Loucy (cell line): ENCODE results near the gene NDUFS6.

Source experiments
- H2AFZ ChIP-seq: fragments of 200-600 bp; sonication (generic); 2 replicates; pipeline ENCODE4 v1.6.0; 2016; ENCODE audit warnings: antibody characterized with exemption, mild to moderate bottlenecking, low read length, moderate library complexity
- H3F3A ChIP-seq: fragments of 200-600 bp; 2 replicates; pipeline ENCODE4 v1.6.0; 2016; ENCODE audit warnings: antibody characterized with exemption, low read depth, mild to moderate bottlenecking
- H3K27me3 ChIP-seq: fragments of 200-600 bp; sonication (generic); 2 replicates; pipeline ENCODE4 v1.6.1; 2014; ENCODE audit warnings: low read length, mild to moderate bottlenecking; ENCODE audit not compliant: insufficient read depth, poor library complexity, severe bottlenecking
- H3K36me3 ChIP-seq: fragments of 200-600 bp; sonication (generic); 2 replicates; pipeline ENCODE4 v1.6.1; 2016; ENCODE audit warnings: low read length; ENCODE audit not compliant: insufficient read depth
- H3K4me1 ChIP-seq: fragments of 200-600 bp; sonication (generic); 2 replicates; pipeline ENCODE4 v1.5.1; 2014; ENCODE audit warnings: low read length, mild to moderate bottlenecking; ENCODE audit not compliant: insufficient read depth, poor library complexity, severe bottlenecking
- H3K4me2 ChIP-seq: fragments of 200-600 bp; sonication (generic); 2 replicates; pipeline ENCODE4 v1.6.0; 2014; ENCODE audit warnings: antibody characterized with exemption, low read length, low read depth, mild to moderate bottlenecking; ENCODE audit not compliant: poor library complexity, severe bottlenecking
- H3K4me3 ChIP-seq: fragments of 200-600 bp; sonication (generic); 2 replicates; pipeline ENCODE4 v1.5.1; 2014; ENCODE audit warnings: low read length, mild to moderate bottlenecking, mixed read lengths; ENCODE audit not compliant: poor library complexity, severe bottlenecking
- H3K79me2 ChIP-seq: fragments of 200-600 bp; sonication (generic); 2 replicates; pipeline ENCODE4 v1.6.1; 2014; ENCODE audit warnings: low read length; ENCODE audit not compliant: insufficient read depth
- H3K9ac ChIP-seq: fragments of 200-600 bp; sonication (generic); 2 replicates; pipeline ENCODE4 v1.6.0; 2014; ENCODE audit warnings: mild to moderate bottlenecking, low read depth, low read length, moderate library complexity; ENCODE audit not compliant: poor library complexity, severe bottlenecking
- H3K9me2 ChIP-seq: fragments of 200-600 bp; sonication (generic); replicated peaks from 2 replicates; pipeline ENCODE4 v1.6.1; 2016; ENCODE audit warnings: low read depth, low read length, mixed read lengths
- H3K9me3 ChIP-seq: fragments of 200-600 bp; sonication (generic); 2 replicates; pipeline ENCODE4 v1.6.1; 2014; ENCODE audit warnings: mild to moderate bottlenecking, antibody characterized with exemption, low read length, low read depth; ENCODE audit not compliant: insufficient read depth
- H4K20me1 ChIP-seq: fragments of 200-600 bp; sonication (generic); 2 replicates; pipeline ENCODE4 v1.6.0; 2014; ENCODE audit warnings: antibody characterized with exemption, low read length, mild to moderate bottlenecking; ENCODE audit not compliant: insufficient read depth, poor library complexity, severe bottlenecking
- EZH2phosphoT487 ChIP-seq: fragments of 200-600 bp; IDR thresholded peaks from 2 replicates; pipeline ENCODE4 v1.6.1; 2018; ENCODE audit warnings: antibody characterized with exemption, mild to moderate bottlenecking, moderate library complexity, borderline replicate concordance
- TF ChIP-seq, protein P1 (sequence below): fragments of 200-600 bp; sonication (generic); conservative IDR thresholded peaks from 2 replicates; pipeline ENCODE4 v1.5.1; 2014; ENCODE audit warnings: mild to moderate bottlenecking, antibody characterized with exemption, low read length

NDUFS6 gene

GRCh38 chr5:1810581-1811101 is 9.4 kb downstream of the NDUFS6 start:
- no peak overlapping the region for H3K4me3 ChIP-seq
- H3K9ac ChIP-seq: no peak overlapping the region
- H4K20me1 ChIP-seq: peaks cover 10% of the 10 kb centered on the region
- no peaks in the 10 kb centered on the region for H3K9me2 ChIP-seq
- H3K79me2 ChIP-seq: peaks cover 55% of the 10 kb centered on the region
- no peaks in the 10 kb centered on the region for H3F3A ChIP-seq
- peaks cover 82% of the 10 kb centered on the region for H3K36me3 ChIP-seq
- TF ChIP-seq EZH2phosphoT487: no peak
- TF ChIP-seq, protein P1, sequence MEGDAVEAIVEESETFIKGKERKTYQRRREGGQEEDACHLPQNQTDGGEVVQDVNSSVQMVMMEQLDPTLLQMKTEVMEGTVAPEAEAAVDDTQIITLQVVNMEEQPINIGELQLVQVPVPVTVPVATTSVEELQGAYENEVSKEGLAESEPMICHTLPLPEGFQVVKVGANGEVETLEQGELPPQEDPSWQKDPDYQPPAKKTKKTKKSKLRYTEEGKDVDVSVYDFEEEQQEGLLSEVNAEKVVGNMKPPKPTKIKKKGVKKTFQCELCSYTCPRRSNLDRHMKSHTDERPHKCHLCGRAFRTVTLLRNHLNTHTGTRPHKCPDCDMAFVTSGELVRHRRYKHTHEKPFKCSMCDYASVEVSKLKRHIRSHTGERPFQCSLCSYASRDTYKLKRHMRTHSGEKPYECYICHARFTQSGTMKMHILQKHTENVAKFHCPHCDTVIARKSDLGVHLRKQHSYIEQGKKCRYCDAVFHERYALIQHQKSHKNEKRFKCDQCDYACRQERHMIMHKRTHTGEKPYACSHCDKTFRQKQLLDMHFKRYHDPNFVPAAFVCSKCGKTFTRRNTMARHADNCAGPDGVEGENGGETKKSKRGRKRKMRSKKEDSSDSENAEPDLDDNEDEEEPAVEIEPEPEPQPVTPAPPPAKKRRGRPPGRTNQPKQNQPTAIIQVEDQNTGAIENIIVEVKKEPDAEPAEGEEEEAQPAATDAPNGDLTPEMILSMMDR: no peak
- H3K27me3 ChIP-seq: no peaks in the 10 kb centered on the region
- H2AFZ ChIP-seq: no peak overlapping the region
- H3K4me1 ChIP-seq: no peaks in the 10 kb centered on the region
- H3K4me2 ChIP-seq: no peak overlapping the region
- no peaks in the 10 kb centered on the region for H3K9me3 ChIP-seq

- Histone ChIP-seq H3K4me2 (no peak overlapping the region), H3F3A (no peaks in the 10 kb centered on the region), H3K9me2 (no peaks in the 10 kb centered on the region), H3K9me3 (no peaks in the 10 kb centered on the region), H2AFZ (no peak overlapping the region), H3K79me2 (peaks cover 17% of the 10 kb centered on the region; the same call in 1 of the 2 replicates), H3K27me3 (no peaks in the 10 kb centered on the region), H3K36me3 (peaks cover 82% of the 10 kb centered on the region), H3K4me1 (no peaks in the 10 kb centered on the region), H3K9ac (no peak overlapping the region), H3K4me3 (no peak overlapping the region), H4K20me1 (no peaks in the 10 kb centered on the region)
- TF ChIP-seq, protein P1: no peak
- TF ChIP-seq EZH2phosphoT487: no peak
These were observed 13.2 kb downstream of the NDUFS6 start for GRCh38 chr5:1814183-1815020.

DNA sequence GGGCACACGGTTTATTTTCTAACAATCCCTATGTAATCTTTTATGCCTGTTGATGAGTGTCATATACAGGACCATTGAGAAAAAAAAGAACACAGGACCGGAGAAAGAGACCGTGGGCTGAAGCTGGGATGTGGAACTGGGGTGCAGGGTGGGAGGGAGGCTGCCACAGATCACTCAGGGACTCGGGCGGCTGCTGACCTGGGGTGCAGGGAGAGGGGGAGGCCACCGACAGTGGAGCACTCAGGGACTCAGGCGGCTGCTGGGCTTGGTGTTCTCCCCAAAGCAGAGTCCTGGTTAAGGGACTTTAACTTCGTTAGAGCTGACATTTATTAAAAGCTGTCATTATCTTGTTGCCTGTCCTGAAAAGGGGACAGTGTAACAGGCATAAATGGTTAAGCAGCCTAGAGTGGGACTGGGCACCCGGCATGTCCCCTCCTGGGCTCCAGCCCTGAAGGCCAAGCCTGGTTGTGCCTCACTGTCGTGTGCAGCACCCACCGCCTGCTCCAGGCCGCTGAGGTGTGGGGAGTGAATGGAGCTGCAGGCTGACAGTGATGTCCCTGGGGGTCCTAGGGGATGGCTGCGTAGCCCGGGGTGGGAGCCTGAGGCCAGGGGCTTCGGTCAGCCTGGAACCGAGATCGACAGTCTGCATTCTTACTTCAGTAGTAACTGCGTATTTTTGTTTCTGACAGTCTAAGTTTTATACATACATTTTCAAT is 14.0 kb downstream of the NDUFS6 start:
- Histone ChIP-seq H3K79me2 (peaks cover 11% of the 10 kb centered on the region; the same call in 1 of the 2 replicates), H3K36me3 (peaks cover 83% of the 10 kb centered on the region), H2AFZ (no peak overlapping the region), H3K27me3 (no peaks in the 10 kb centered on the region), H3K9ac (no peak overlapping the region), H3K4me2 (no peak overlapping the region), H3F3A (no peaks in the 10 kb centered on the region), H3K4me3 (no peak overlapping the region), H4K20me1 (no peaks in the 10 kb centered on the region), H3K4me1 (no peaks in the 10 kb centered on the region), H3K9me3 (no peaks in the 10 kb centered on the region), H3K9me2 (no peaks in the 10 kb centered on the region)
- TF ChIP-seq, protein P1: no peak
- TF ChIP-seq EZH2phosphoT487: no peak
